NCI-H2107 treated with DMSO at 0.1 percent for 48 hours (cell line): ENCODE results near the gene TMEM115.

Source experiments
- DNase-seq: peaks from one replicate; lab custom pipeline; 2025; ENCODE audit not compliant: unreplicated experiment; lab: John Stamatoyannopoulos, UW

TMEM115 gene

GRCh38 chr3:50378024-50378423 lies 18.7 kb upstream of the TMEM115 start:
- DNase-seq = no peak

GRCh38 chr3:50375258-50375931 lies 16.1 kb upstream of the TMEM115 start:
- DNase-seq = no peak

GRCh38 chr3:50374363-50375257 lies 15.3 kb upstream of the TMEM115 start:
- DNase-seq = no peak

- DNase-seq = no peak
Measured at GRCh38 chr3:50373146-50374051, 14.1 kb upstream of the TMEM115 start.

- DNase-seq = no peak
Measured at GRCh38 chr3:50372349-50372748, 13.0 kb upstream of the TMEM115 start.

- DNase-seq = no peak
Measured at GRCh38 chr3:50371133-50371685, 11.9 kb upstream of the TMEM115 start.

- peak; percentile 48 for DNase-seq
Measured at GRCh38 chr3:50370594-50370993, 11.3 kb upstream of the TMEM115 start.

- no peak for DNase-seq
Measured at GRCh38 chr3:50369012-50369670, 9.8 kb upstream of the TMEM115 start.

GRCh38 chr3:50365842-50366220 lies 6.5 kb upstream of the TMEM115 start:
- no peak for DNase-seq

- DNase-seq = no peak
Measured at GRCh38 chr3:50365080-50365841, 5.9 kb upstream of the TMEM115 start.

- no peak for DNase-seq
Measured at GRCh38 chr3:50364573-50365079, 5.3 kb upstream of the TMEM115 start.

GRCh38 chr3:50359760-50360110 lies 414 bp upstream of the TMEM115 start:
- DNase-seq = no peak

- DNase-seq = no peak
Measured at GRCh38 chr3:50358355-50358910, 888 bp downstream of the TMEM115 start.

- DNase-seq = no peak
Measured at GRCh38 chr3:50357481-50357880, 1.8 kb downstream of the TMEM115 start.

GRCh38 chr3:50356553-50356952 lies 2.8 kb downstream of the TMEM115 start:
- DNase-seq = no peak

GRCh38 chr3:50355829-50356552 lies 3.3 kb downstream of the TMEM115 start:
- DNase-seq = no peak

GRCh38 chr3:50354850-50355249 lies 4.5 kb downstream of the TMEM115 start:
- DNase-seq = no peak

GRCh38 chr3:50354186-50354764 lies 5.0 kb downstream of the TMEM115 start:
- DNase-seq = no peak
